Measurements from ENCODE around the gene ACP1.

Gene ACP1

DNA sequence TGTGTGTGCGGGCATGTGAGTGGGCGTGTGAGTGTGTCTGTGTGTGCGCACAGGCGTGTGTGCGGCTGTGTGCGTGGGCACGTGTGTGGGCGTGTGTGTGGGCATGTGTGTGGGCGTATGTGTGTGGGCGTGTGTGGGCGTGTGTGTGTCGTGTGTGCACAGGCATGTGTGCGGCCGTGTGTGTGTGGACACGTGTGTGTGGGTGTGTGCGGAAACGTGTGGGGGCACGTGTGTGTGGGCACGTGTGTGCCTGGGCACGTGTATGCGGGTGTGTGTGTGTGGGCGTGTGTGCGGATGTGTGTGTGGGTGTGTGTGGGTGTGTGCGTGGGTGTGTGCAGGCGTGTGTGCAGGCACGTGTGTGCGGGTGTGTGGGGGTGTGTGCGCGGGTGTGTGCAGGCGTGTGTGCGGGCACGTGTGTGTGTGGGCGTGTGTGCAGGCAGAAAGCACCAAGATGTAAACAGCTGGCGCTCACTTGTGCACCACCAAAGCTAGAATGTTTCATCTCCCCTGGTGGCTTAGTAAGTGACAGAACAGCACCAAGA, 54.4 kb downstream of the ACP1 start:
- no peak overlapping the region for H3K4me3 ChIP-seq (IDR thresholded peaks at IDR 0.05; ENCODE audit: insufficient read depth, low read depth, low read length)
- no peak for TF ChIP-seq CTCF (conservative IDR thresholded peaks at IDR 0.05; ENCODE audit: low read depth, low read length)
- H3K9ac ChIP-seq = no peak overlapping the region
- no peaks in the 10 kb centered on the region for H4K20me1 ChIP-seq (ENCODE audit: insufficient read depth)
- no peaks in the 10 kb centered on the region for H3K79me2 ChIP-seq (ENCODE audit: insufficient read depth, low read depth)
- H3K27me3 ChIP-seq (ENCODE audit: insufficient read depth, low read depth) = no peaks in the 10 kb centered on the region
- no peak overlapping the region for H2AFZ ChIP-seq (ENCODE audit: low read depth)
- no peak overlapping the region for H3K27ac ChIP-seq
- no peaks in the 10 kb centered on the region for H3K4me1 ChIP-seq (ENCODE audit: low read depth, poor library complexity, severe bottlenecking)
- H3K36me3 ChIP-seq (ENCODE audit: insufficient read depth) = no peaks in the 10 kb centered on the region
- H3K4me2 ChIP-seq = no peak overlapping the region

DNA sequence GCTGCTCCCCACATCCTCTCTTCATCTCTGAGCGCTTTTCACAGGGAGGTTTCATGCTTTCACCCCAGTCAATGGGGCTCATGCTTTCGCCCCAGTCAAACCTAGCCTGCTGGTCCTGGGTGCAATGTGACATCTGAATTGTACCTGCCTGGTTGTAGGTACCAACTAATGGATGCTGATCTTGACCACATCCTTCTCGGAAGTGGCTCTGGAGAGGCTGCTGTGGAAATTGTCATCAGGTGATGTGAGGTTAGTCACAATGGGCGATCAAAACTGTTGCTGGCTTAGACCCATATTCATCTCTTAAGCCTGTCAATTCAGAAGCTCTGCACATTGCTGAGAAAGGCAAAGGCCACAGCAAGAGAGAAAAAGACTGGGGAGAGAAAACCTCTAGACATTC, 55.8 kb downstream of the ACP1 start:
- H3K27ac ChIP-seq = no peak overlapping the region
- H3K4me2 ChIP-seq = no peak overlapping the region
- H4K20me1 ChIP-seq (ENCODE audit: insufficient read depth) = no peaks in the 10 kb centered on the region
- H3K4me3 ChIP-seq (IDR thresholded peaks at IDR 0.05; ENCODE audit: insufficient read depth, low read depth, low read length) = no peak overlapping the region
- no peaks in the 10 kb centered on the region for H3K4me1 ChIP-seq (ENCODE audit: low read depth, poor library complexity, severe bottlenecking)
- no peaks in the 10 kb centered on the region for H3K79me2 ChIP-seq (ENCODE audit: insufficient read depth, low read depth)
- no peaks in the 10 kb centered on the region for H3K36me3 ChIP-seq (ENCODE audit: insufficient read depth)
- H2AFZ ChIP-seq (ENCODE audit: low read depth) = no peak overlapping the region
- TF ChIP-seq CTCF (conservative IDR thresholded peaks at IDR 0.05; ENCODE audit: low read depth, low read length) = no peak
- H3K27me3 ChIP-seq (ENCODE audit: insufficient read depth, low read depth) = no peaks in the 10 kb centered on the region
- no peak overlapping the region for H3K9ac ChIP-seq

DNA sequence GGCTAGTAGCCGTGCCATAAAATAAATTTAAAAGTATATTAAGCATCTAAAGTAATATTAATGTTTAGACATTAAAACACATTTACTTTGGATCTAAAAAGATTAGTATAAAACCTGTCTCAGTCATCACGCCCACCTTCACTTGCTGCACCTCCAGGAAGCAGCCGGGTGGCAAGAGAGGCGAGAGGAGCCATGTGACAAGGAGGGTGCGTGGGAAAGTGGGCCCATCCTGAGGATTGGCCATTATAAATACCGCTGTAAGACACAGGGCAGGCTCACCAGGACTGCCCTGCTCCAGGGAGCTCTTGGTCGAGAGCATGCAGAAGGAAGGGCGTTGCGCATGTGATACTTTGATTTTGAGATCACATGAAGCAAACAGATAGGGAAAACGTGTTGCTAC, 57.6 kb downstream of the ACP1 start:
- H3K4me1 ChIP-seq (ENCODE audit: low read depth, poor library complexity, severe bottlenecking) = no peaks in the 10 kb centered on the region
- no peak overlapping the region for H3K4me3 ChIP-seq (IDR thresholded peaks at IDR 0.05; ENCODE audit: insufficient read depth, low read depth, low read length)
- no peaks in the 10 kb centered on the region for H3K36me3 ChIP-seq (ENCODE audit: insufficient read depth)
- H3K4me2 ChIP-seq = no peak overlapping the region
- no peaks in the 10 kb centered on the region for H3K27me3 ChIP-seq (ENCODE audit: insufficient read depth, low read depth)
- H3K79me2 ChIP-seq (ENCODE audit: insufficient read depth, low read depth) = no peaks in the 10 kb centered on the region
- no peak overlapping the region for H3K27ac ChIP-seq
- no peaks in the 10 kb centered on the region for H4K20me1 ChIP-seq (ENCODE audit: insufficient read depth)
- no peak overlapping the region for H3K9ac ChIP-seq
- no peak for TF ChIP-seq CTCF (conservative IDR thresholded peaks at IDR 0.05; ENCODE audit: low read depth, low read length)
- no peak overlapping the region for H2AFZ ChIP-seq (ENCODE audit: low read depth)

DNA sequence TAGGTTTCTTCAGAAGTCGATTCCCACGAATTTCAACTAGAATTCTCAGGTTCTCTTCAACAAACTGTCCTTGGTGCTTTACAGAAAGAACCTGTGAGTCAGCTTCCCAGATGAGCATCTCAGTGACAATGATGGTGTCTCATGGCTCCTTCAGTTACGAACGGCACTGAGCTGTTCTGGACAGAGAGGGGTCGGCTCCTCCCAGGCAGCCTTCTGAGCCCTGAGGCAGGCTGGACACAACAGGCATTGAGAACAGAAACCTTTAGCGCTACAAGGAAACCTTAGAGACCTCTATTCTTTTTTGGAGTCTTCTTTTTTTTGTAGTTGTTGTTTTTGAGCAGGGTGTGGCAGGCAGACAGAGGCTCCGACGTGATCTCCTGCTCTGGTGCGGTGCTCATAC, 58.3 kb downstream of the ACP1 start:
- TF ChIP-seq CTCF (conservative IDR thresholded peaks at IDR 0.05; ENCODE audit: low read depth, low read length) = no peak
- Histone ChIP-seq H4K20me1 (ENCODE audit: insufficient read depth) (no peaks in the 10 kb centered on the region), H3K79me2 (ENCODE audit: insufficient read depth, low read depth) (no peaks in the 10 kb centered on the region), H3K4me2 (no peak overlapping the region), H3K4me3 (IDR thresholded peaks at IDR 0.05; ENCODE audit: insufficient read depth, low read depth, low read length) (no peak overlapping the region), H3K4me1 (ENCODE audit: low read depth, poor library complexity, severe bottlenecking) (no peaks in the 10 kb centered on the region), H2AFZ (ENCODE audit: low read depth) (no peak overlapping the region), H3K36me3 (ENCODE audit: insufficient read depth) (no peaks in the 10 kb centered on the region), H3K9ac (no peak overlapping the region), H3K27me3 (ENCODE audit: insufficient read depth, low read depth) (no peaks in the 10 kb centered on the region), H3K27ac (no peak overlapping the region)

Data from KMS-11 (cell line).